ENCODE measurements around the gene MYO1D. TPM values are rescaled to one million over a fixed set of nuclear protein-coding genes. Genes with fewer than 3 reads are reported as not detected.
"Not testable (repeated sequence)": the region's sequence is repeated elsewhere in the genome, so short reads cannot be mapped to it uniquely, and the experiment has no call there.

MYO1D gene
- total RNA-seq, 2 experiments from 2014 or later = 2.0 to 2.2 TPM

GRCh38 chr17:32542186-32542585 lies 334.7 kb downstream of the MYO1D start:
- Mint-ChIP-seq H3K27ac (no peak overlapping the region), H3K27me3 (peaks cover 5% of the 10 kb centered on the region), H3K9me3 (no peaks in the 10 kb centered on the region), H3K4me3 (no peak overlapping the region), H3K4me1 (no peaks in the 10 kb centered on the region), H3K36me3 (ENCODE audit: low read depth) (peaks cover 1% of the 10 kb centered on the region)
- CTCF ChIA-PET = interaction anchor here (0.6 kb wide), 1 partner anchor 345 kb away, joined by 3 read pairs; no protein-coding TSS in a partner anchor
- POLR2A ChIA-PET = interaction anchor here (0.7 kb wide), 1 partner anchor 17 kb away, joined by 3 read pairs; no protein-coding TSS in a partner anchor
- DNase-seq = no peak

GRCh38 chr17:32541640-32542039 lies 335.3 kb downstream of the MYO1D start:
- Mint-ChIP-seq H3K36me3 (ENCODE audit: low read depth) (peaks cover 1% of the 10 kb centered on the region), H3K27ac (no peak overlapping the region)
- POLR2A ChIA-PET = interaction anchor here (0.7 kb wide), 1 partner anchor 18 kb away, joined by 3 read pairs; no protein-coding TSS in a partner anchor

GRCh38 chr17:32536736-32537643 lies 339.9 kb downstream of the MYO1D start:
- Mint-ChIP-seq H3K27me3 (no peaks in the 10 kb centered on the region), H3K36me3 (ENCODE audit: low read depth) (peaks cover 1% of the 10 kb centered on the region), H3K27ac (no peak overlapping the region), H3K4me1 (peaks cover 2% of the 10 kb centered on the region), H3K4me3 (no peak overlapping the region), H3K9me3 (no peaks in the 10 kb centered on the region)
- ChIA-PET CTCF (interaction anchor here (0.7 kb wide), 1 partner anchor 1065 kb away, joined by 4 read pairs; no protein-coding TSS in a partner anchor), POLR2A (no interaction called here)
- no peak for DNase-seq

More at GRCh38 chr17:32541640-32542039, 335.3 kb downstream of the MYO1D start:
- Mint-ChIP-seq H3K4me3 (no peak overlapping the region), H3K27me3 (peaks cover 5% of the 10 kb centered on the region), H3K9me3 (no peaks in the 10 kb centered on the region), H3K4me1 (no peaks in the 10 kb centered on the region)
- CTCF ChIA-PET = interaction anchor here (1.0 kb wide), 1 partner anchor 14 kb away, joined by 4 read pairs; no protein-coding TSS in a partner anchor
- no peak for DNase-seq

- peaks cover 11% of the 10 kb centered on the region for H3K4me1 Mint-ChIP-seq
- peaks cover 2% of the 10 kb centered on the region for H3K27me3 Mint-ChIP-seq
- POLR2A ChIA-PET = interaction anchor here (0.6 kb wide), 1 partner anchor 13 kb away, joined by 3 read pairs; no protein-coding TSS in a partner anchor
- H3K27ac Mint-ChIP-seq = no peak overlapping the region
- CTCF ChIA-PET = interaction anchor here (3.0 kb wide), 1 partner anchor 17 kb away, joined by 12 read pairs; no protein-coding TSS in a partner anchor
- H3K36me3 Mint-ChIP-seq (ENCODE audit: low read depth) = peaks cover 1% of the 10 kb centered on the region
- no peak overlapping the region for H3K4me3 Mint-ChIP-seq
- H3K9me3 Mint-ChIP-seq = no peaks in the 10 kb centered on the region
- no peak for DNase-seq
Measured at GRCh38 chr17:32533296-32533695, 343.6 kb downstream of the MYO1D start.

GRCh38 chr17:32529604-32530003 lies 347.3 kb downstream of the MYO1D start:
- Mint-ChIP-seq H3K27me3 (peaks cover 7% of the 10 kb centered on the region), H3K4me1 (peaks cover 25% of the 10 kb centered on the region), H3K4me3 (no peak overlapping the region), H3K27ac (no peak overlapping the region), H3K9me3 (no peaks in the 10 kb centered on the region), H3K36me3 (ENCODE audit: low read depth) (no peaks in the 10 kb centered on the region)
- CTCF ChIA-PET = interaction anchor here (1.3 kb wide), 1 partner anchor 53 kb away, joined by 3 read pairs; no protein-coding TSS in a partner anchor
- DNase-seq = no peak
- POLR2A ChIA-PET = no interaction called here

- ChIA-PET CTCF (interaction anchor here (1.3 kb wide), 1 partner anchor 52 kb away, joined by 3 read pairs; no protein-coding TSS in a partner anchor), POLR2A (no interaction called here)
- H3K4me3 Mint-ChIP-seq = no peak overlapping the region
- no peaks in the 10 kb centered on the region for H3K36me3 Mint-ChIP-seq (ENCODE audit: low read depth)
- peaks cover 7% of the 10 kb centered on the region for H3K27me3 Mint-ChIP-seq
- H3K27ac Mint-ChIP-seq = no peak overlapping the region
- peaks cover 29% of the 10 kb centered on the region for H3K4me1 Mint-ChIP-seq
- DNase-seq = no peak
- H3K9me3 Mint-ChIP-seq = no peaks in the 10 kb centered on the region
Measured at GRCh38 chr17:32528825-32529224, 348.1 kb downstream of the MYO1D start.

- Mint-ChIP-seq H3K36me3 (ENCODE audit: low read depth) (peaks cover 3% of the 10 kb centered on the region), H3K9me3 (peaks cover 3% of the 10 kb centered on the region), H3K27me3 (peaks cover 7% of the 10 kb centered on the region), H3K4me3 (no peak overlapping the region), H3K4me1 (peaks cover 44% of the 10 kb centered on the region), H3K27ac (no peak overlapping the region)
- CTCF ChIA-PET = interaction anchor here (0.8 to 1.0 kb wide), 2 partner anchors 20 to 23 kb away, joined by 3 to 4 read pairs; no protein-coding TSS in a partner anchor
- POLR2A ChIA-PET = no interaction called here
- DNase-seq = no peak
Measured at GRCh38 chr17:32527146-32527545, 349.8 kb downstream of the MYO1D start.

- H3K4me1 Mint-ChIP-seq = peaks cover 59% of the 10 kb centered on the region
- CTCF ChIA-PET = interaction anchor here (0.7 to 1.3 kb wide), 4 partner anchors 22 to 81 kb away, joined by 3 to 5 read pairs (median 4); partner anchors contain the start of gene PSMD11
Measured at GRCh38 chr17:32525122-32525521, 351.8 kb downstream of the MYO1D start.

GRCh38 chr17:32524553-32524880 lies 352.4 kb downstream of the MYO1D start:
- H3K27ac Mint-ChIP-seq; H3K9me3 Mint-ChIP-seq; H3K27me3 Mint-ChIP-seq; DNase-seq; H3K4me3 Mint-ChIP-seq; H3K36me3 Mint-ChIP-seq (ENCODE audit: low read depth): not testable (repeated sequence)
- H3K4me1 Mint-ChIP-seq = peaks cover 65% of the 10 kb centered on the region
- CTCF ChIA-PET = interaction anchor here (0.7 to 1.2 kb wide), 8 partner anchors 9 to 67 kb away, joined by 3 to 5 read pairs (median 3); no protein-coding TSS in a partner anchor
- POLR2A ChIA-PET = interaction anchor here (0.7 to 1.8 kb wide), 2 partner anchors 12 to 38 kb away, joined by 3 to 5 read pairs; partner anchors contain the start of gene CDK5R1

More at GRCh38 chr17:32525122-32525521, 351.8 kb downstream of the MYO1D start:
- no peak for DNase-seq
- Mint-ChIP-seq H3K36me3 (ENCODE audit: low read depth) (peaks cover 4% of the 10 kb centered on the region), H3K27me3 (peaks cover 7% of the 10 kb centered on the region), H3K27ac (no peak overlapping the region), H3K9me3 (peaks cover 3% of the 10 kb centered on the region), H3K4me3 (no peak overlapping the region)
- POLR2A ChIA-PET = no interaction called here

GRCh38 chr17:32523827-32524552 lies 352.9 kb downstream of the MYO1D start:
- ChIA-PET CTCF (interaction anchor here (0.7 to 1.2 kb wide), 9 partner anchors 9 to 352 kb away, joined by 3 to 5 read pairs (median 3); partner anchors contain the start of gene MYO1D), POLR2A (interaction anchor here (0.7 to 1.8 kb wide), 2 partner anchors 12 to 37 kb away, joined by 3 to 5 read pairs; partner anchors contain the start of gene CDK5R1)
- Mint-ChIP-seq H3K27me3 (peaks cover 7% of the 10 kb centered on the region), H3K4me1 (peaks cover 65% of the 10 kb centered on the region), H3K9me3 (peaks cover 3% of the 10 kb centered on the region), H3K36me3 (ENCODE audit: low read depth) (peaks cover 4% of the 10 kb centered on the region), H3K27ac (peak overlapping the region; percentile 83), H3K4me3 (peak overlapping the region; percentile 6)
- no peak for DNase-seq

GRCh38 chr17:32523017-32523680 lies 353.8 kb downstream of the MYO1D start:
- H3K4me3 Mint-ChIP-seq = peak overlapping the region; percentile 37
- POLR2A ChIA-PET = interaction anchor here (1.8 kb wide), 1 partner anchor 37 kb away, joined by 5 read pairs; the partner anchor contains the start of gene CDK5R1

More at GRCh38 chr17:32523017-32523680, 353.8 kb downstream of the MYO1D start:
- Mint-ChIP-seq H3K4me1 (peaks cover 65% of the 10 kb centered on the region), H3K9me3 (peaks cover 3% of the 10 kb centered on the region), H3K27me3 (peaks cover 5% of the 10 kb centered on the region), H3K36me3 (ENCODE audit: low read depth) (peaks cover 4% of the 10 kb centered on the region), H3K27ac (peak overlapping the region; percentile 83)
- peak; percentile 59 for DNase-seq
- CTCF ChIA-PET = interaction anchor here (0.9 to 1.2 kb wide), 5 partner anchors 11 to 353 kb away, joined by 3 read pairs; partner anchors contain the start of gene MYO1D
